AG09319 (cell line): ENCODE measurements around the gene ALDOC.
A peak's percentile ranks its signal among the peaks of the same experiment; 100 is the strongest.

Experiments
- DNase-seq: peaks from one replicate; pipeline ENCODE4 v3.0.0-alpha.2; 2010; ENCODE audit warnings: low read depth; ENCODE audit errors: extremely low read depth
- CTCF ChIP-seq: IDR thresholded peaks from 2 replicates; pipeline ENCODE4 v1.5.1; 2011; ENCODE audit warnings: low read depth, mild to moderate bottlenecking, inconsistent platforms, low read length, moderate library complexity

Gene ALDOC

GRCh38 chr17:28528327-28529012 is 48.2 kb downstream of the ALDOC start:
- TF ChIP-seq CTCF = no peak

GRCh38 chr17:28527859-28528258 is 48.8 kb downstream of the ALDOC start:
- TF ChIP-seq CTCF = no peak
- DNase-seq = no peak

More at GRCh38 chr17:28528327-28529012, 48.2 kb downstream of the ALDOC start:
- no peak for DNase-seq

GRCh38 chr17:28527181-28527681 is 49.5 kb downstream of the ALDOC start:
- TF ChIP-seq CTCF = no peak
- no peak for DNase-seq

GRCh38 chr17:28526381-28526780 is 50.3 kb downstream of the ALDOC start:
- TF ChIP-seq CTCF = no peak
- DNase-seq = no peak

GRCh38 chr17:28524476-28525424 is 51.9 kb downstream of the ALDOC start:
- no peak for TF ChIP-seq CTCF
- DNase-seq = peak; percentile 4

GRCh38 chr17:28523876-28524275 is 52.8 kb downstream of the ALDOC start:
- TF ChIP-seq CTCF = no peak
- no peak for DNase-seq

- no peak for DNase-seq
- no peak for TF ChIP-seq CTCF
Measured at GRCh38 chr17:28523186-28523585, 53.5 kb downstream of the ALDOC start.
